22Rv1 (cell line): Measurements from ENCODE around the gene FHIT.

Experiments
- CTCF ChIP-seq: fragments of 450-650 bp; IDR thresholded peaks from 2 replicates; pipeline ENCODE4 v1.5.1; 2017; ENCODE audit warnings: mild to moderate bottlenecking
- ZFX ChIP-seq: fragments of 450-650 bp; IDR thresholded peaks from 2 replicates; pipeline ENCODE4 v1.6.1; 2017; ENCODE audit warnings: antibody characterized with exemption, borderline replicate concordance

GRCh38 chr3:61218504-61218903 is 32.7 kb downstream of the FHIT start:
- TF ChIP-seq CTCF: no peak
- TF ChIP-seq ZFX: no peak
